ENCODE data around the gene YWHAE.
"Not testable (repeated sequence)": the region's sequence is repeated elsewhere in the genome, so short reads cannot be mapped to it uniquely, and the experiment has no call there.

YWHAE gene

DNA sequence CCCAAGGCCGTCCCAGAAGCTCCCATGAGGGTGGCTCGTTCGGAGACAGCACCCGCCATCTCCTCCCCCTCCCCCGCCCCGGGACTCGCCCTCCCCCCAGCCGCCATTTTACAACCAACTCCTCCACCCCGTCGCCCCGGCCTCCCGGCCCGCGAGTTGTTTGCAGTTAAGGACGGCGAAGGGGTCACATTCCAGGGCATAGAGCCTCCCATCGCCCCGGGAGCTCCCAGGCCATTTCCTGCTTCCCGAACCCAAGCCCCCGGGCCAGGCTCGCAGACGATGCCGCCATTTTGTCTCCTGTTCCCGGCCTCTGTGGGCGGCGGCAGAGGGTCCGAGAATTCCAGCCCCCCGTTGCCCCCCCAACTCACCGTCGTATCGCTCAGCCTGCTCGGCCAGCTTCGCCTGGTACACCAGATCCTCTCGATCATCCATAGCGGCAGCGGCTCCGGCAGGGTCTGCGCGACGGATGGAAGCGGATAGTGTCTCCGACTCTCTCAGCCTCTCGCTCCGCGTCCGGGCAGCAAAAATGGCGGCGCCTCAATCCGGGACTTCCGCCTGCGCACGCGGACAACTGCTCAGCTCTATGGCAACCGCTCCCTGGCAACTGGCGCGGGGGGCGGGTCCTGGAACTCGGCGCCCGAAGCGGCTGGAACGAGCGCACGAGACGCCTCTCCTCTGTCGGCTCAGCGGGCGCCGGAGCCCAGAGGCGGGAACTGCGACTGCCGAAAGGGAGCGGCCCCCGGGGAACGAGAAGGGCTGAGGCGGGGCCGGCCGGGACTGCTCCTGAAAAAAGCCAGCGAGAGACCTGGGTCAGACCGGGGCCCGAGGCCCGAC, at the start of gene YWHAE:
TSS of gene YWHAE (minus strand) at position 544 of the 834 bp plus-strand sequence. CDS start at position 432, 112 bp downstream.
- DNase-seq, result peak; percentile 95

DNA sequence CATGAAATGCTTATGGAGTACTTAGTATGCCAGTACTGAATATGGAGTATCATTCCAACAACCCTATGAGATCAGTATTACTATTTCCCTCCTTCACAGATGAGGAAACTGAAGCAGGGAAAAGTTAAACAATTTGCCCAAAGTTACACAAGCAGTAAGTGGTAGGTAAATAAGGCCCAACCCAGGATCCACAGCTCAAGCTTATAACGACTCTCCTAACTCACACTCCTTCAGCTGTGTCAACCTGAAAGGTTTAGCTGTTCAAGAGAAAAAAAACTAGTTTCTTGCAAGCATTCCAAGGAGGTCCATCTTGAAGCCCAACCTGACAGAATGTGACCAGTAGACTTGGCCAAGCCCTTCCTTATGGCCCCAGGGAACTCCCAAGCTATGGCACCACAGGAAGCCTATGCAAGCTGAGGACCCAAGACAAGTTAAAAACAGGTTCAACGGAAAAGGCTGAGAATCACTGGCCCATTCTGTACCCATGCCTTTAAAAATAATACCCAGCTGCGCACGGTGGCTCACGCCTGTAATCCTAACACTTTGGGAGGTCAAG, 49.5 kb upstream of the YWHAE start:
- DNase-seq, result no peak

DNA sequence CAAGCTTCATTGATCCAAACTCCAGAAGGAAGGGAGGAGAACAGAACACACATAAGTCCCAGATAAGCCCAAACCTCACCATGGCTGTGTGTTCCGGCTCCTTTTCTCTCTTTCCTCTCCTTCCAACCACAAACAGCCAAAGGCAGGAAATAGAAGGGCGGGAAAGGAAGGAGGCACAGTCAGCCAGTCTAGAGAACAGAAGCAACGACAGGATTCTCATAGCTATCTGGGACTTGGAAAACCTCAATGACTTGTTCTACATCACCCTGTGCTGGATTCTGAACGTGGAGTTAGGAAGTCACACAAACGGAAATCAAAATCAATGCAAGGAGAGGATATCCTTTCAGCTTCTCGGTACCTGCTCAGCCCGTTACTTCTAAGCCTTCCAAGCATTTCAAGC, 47.0 kb upstream of the YWHAE start:
- DNase-seq, result no peak

DNA sequence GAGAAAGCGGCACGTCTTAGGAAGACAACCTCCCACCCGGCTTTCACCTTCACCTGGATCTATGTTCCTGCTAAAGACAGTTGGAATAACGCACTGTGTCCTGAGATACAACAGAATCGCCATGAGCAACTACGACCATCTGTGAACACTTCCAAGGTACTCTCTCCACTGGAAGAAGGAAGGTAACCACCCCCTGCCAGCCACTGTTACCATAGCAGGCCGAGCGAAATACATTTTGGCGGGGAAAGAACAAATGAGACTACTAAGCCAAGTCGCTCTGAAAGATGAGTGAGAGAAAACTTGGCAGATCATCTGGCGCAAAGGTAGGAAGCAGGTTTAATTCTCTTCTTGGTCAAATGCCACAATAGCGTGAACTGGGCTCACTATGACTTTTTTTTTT, 46.2 kb upstream of the YWHAE start:
- no peak for DNase-seq

DNA sequence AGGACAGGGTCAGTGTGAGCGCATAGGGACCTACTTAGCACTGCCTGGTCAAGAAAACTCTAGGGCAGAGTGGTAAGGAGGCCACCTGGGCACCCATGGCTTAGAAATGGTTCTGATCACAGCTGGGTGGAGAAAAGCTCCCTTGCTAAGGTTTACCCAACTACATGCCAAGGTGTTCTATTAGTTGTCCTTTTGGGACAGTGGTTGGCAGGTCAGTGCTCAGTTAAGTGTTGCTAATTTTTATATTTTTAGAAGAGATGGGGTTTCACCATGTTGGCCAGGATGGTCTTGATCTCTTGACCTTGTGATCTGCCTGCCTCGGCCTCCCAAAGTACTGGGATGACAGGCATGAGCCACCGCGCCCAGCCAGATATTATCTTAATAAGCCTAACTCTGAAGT, 45.7 kb upstream of the YWHAE start:
- DNase-seq, result not testable (repeated sequence)

DNA sequence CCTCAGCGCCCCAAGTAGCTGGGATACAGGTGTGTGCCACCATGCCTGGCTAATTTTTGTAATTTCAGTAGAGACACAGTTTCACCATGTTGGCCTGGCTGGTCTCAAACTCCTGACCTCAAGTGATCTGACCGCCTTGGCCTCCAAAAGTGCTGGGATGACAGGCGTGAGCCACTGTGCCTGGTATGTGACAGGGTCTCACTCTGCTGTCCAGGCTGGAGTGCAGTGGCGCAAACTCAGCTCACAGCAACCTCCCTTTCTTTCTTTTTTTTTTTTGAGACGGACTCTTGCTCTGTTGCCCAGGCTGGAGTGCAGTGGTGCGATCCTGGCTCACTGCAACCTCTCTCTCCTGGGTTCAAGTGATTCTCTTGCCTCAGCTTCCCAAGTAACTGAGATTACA, 42.7 kb upstream of the YWHAE start:
- not testable (repeated sequence) for DNase-seq

DNA sequence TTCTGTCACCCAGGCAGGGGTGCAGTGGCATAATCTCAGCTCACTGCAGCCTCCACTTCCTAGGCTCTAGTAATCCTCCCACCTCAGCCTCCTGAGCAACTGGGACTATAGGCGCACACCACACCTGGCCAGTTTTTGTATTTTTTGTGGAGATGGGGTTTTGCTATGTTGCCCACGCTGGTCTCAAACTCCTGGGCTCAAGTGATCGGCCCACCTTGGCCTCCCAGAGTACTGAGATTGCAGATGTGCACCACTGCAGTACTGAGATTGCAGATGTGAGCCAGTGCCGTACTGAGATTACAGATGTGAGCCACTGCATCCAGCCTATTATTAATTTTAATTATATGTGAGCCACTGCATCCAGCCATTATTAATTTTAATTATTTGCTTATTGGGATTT, 42.2 kb upstream of the YWHAE start:
- DNase-seq, result no peak

DNA sequence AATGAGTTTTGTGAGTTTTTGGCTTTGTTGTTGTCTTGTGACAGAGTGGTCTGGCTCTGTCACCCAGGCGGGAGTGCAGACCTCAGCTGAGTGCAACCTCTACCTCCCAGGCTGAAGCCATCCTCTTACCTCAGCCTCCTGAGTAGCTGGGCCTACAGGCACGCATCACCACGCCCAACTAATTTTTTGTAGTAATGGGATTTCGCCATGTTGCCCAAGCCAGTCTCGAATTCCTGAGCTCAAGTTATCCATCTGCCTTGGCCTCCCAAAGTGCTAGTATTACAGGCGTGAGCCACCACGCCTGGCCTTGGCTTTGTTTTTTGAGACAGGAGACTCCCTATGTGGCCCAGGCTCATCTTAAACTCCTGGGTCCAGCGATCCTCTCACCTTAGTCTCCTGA, 40.9 kb upstream of the YWHAE start:
- DNase-seq, result no peak

DNA sequence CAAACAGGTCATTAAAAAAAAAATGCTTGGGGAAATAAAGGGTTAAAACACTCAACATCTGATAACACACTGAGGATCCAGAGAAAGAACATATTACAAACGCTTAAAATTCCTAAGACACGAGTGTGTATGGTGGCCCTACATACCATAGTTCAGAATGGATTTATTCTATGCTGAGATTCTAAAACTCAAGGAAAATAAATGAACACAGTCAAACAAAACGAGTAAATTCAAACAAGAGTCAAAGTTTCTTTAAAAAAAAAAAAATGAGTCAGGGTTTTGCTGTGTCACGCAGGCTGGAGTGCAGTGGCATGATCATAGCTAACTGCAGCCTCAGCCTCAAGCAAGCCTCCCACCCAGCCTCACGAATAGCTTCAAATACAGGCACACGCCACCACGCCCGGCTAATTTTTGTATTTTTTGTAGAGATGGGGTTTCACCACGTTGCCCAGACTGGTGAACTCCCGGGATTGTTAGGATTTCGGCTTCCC, 38.6 kb upstream of the YWHAE start:
- no peak for DNase-seq

DNA sequence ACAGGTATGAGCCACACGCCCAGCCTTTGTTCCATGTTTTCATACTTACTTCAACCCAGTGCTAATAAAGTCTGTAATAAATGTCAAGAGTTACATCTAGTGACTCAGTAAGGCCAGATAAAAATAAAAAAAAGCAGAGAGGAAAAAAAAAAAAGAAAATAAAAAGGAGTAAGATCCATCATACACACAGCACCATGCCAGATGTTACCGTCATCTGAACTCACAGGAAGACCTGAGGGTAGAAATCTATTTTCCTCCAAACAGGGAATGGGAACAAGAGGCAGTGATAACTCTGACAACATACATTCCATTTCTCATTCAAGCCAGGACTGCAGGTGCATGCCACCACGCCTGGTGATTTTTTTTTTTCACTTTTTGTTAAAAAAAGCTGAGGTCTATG, 35.3 kb upstream of the YWHAE start:
- DNase-seq, result no peak

DNA sequence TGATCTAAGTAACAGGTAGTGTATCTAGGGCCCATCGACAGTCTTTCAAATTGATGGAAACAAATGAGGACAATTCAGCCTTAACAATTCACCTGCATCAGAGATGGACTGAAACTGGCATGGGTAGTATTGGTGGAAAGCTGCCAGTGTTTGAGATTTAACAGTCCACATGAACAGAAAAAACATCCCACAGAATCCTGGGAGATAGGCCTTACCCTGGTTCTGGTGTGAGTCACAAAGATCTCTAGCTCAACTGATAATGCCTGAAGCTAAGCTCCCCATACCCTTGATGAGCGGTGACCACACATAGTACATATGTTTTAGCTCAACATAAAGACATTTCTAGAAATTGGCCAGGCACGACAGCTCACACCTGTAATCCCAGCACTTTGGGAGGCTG, 34.1 kb upstream of the YWHAE start:
- DNase-seq, result no peak

DNA sequence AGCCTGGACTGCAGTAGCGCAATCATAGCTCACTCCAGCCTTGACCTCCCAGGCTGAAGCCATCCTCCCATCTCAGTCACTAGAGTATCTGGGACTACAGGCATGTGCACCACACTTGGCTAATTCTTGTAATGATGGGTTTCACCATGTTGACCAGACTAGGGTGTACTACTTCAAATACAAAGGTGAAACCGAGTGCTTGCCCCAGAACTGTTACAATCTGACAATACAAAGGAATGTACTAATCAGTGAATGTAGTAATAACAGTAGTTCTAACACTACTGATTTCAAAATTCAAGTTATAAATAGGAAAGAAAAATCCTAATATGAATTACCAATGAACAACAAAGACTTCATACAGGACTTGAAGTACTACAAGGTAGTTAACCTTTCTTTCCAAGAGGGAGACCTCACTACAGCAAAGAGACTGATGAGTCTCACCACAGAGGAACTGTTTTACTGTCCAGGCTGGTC, 31.6 kb upstream of the YWHAE start:
- DNase-seq, result no peak

DNA sequence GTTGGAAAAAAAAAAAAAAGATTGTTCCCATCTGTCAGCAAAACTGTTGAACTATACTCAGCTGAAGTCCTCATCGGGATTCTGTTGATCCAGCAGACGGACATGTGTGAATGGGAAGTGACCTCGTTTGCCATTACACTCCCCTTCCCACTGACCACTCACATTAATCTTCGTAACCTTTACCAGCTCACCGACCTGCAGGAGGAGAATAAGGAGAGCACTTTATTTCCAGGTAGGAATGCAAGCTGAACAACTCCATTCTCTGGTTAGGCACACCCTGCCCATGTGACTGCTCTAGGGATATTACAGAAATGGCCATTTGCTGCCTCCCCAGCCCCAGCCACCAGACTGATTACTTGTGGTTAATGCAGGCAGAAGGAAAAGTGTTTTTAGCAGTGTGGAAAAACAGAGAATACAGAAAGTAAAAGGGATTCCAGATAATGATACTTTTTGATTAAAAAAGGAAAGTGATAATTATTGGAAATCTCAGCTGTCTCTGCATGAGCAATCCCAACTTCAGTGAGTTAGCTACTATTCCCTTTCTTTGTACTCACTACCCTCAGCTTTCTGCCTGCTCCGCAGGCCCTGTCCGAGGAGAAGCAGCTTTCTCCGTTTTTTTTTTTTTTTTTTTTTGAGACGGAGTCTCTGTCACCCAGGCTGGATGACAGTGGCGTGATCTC, 23.6 kb upstream of the YWHAE start:
- DNase-seq, result no peak

DNA sequence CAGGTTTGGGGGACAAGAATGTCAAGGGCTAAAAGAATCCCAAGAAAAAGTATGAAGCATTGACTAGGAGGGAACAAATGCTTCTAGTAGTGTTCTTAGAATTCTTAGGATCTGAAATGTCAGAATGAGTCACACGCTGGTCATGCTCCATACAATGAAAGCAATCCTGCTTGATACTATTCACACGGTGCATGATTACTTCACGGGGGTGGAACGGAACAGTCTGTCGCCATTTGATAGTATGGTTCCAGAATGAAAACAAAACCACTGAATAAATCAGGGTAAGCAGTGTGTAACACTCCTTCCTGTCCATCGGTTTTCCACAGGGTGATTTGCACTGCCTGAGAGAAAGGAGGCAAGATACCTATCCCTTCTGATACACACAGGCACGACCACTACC, 22.9 kb upstream of the YWHAE start:
- no peak for DNase-seq

DNA sequence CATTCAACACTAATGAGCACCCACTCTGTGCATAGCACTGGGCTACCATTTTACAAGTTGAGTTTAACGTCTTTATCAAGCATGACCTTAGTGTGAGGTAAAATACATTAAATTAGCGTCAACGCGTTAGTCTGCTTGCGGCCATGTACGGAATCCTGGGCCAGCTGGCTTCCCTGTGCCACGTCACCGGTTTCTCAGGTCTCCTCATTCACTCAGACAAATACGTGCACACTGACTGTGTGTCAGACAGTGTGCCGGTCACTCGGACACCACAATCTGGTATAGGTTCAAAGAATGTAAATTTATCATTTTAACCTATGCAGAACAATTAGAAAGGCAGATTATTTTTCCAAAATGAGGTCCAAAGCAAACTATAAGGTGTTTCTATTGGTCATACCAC, 21.4 kb upstream of the YWHAE start:
- no peak for DNase-seq

DNA sequence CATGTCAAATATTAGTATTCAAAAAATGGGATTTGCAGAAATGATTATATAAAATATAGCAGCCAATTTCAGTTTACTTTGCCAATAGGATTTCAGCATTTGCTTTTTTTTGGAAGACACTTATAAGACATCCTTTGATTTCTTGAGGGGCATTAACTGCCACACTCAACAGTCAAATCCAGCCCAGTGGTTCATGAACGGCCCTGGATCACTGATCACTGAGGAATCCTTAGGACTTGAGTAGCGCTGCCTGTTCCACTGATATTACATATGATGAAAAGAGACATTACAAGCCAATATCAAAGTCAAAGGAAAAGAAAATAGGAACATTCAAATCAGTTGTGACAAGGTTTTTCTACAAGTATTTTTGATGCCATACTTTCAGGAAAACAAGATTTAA, 21.0 kb upstream of the YWHAE start:
- no peak for DNase-seq

DNA sequence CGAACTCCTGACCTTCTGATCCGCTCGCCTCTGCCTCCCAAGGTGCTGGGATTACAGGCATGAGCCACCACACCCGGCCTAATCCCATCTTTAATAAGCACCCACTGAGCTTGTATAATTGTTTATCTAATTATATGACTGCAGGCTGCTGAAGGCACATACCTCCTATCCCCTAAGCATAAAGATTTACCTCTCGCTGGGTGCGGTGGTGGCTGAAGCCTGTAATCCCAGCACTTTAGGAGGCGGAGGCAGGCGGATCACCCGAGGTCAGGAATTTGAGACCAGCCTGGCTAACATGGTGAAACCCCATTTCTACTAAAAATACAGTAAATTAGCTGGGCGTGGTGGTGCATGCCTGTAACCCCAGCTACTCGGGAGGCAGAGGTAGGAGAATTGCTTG, 20.1 kb upstream of the YWHAE start:
- DNase-seq, result no peak

DNA sequence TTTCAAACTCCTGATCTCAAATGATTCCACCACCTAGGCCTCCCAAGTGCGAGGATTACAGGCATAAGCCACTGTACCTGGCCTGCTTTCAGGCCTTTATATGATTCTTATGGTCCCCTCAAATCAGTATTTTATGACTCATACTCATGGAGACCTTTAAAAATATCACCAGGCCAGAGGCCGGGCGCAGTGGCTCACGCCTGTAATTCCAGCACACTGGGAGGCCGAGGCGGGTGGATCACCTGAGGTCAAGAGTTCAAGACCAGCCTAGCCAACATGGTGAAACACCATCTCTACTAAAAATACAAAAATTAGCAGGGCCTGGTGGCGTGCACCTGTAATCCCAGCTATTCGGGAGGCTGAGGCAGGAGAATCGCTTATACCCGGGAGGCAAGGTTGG, 18.5 kb upstream of the YWHAE start:
- not testable (repeated sequence) for DNase-seq

DNA sequence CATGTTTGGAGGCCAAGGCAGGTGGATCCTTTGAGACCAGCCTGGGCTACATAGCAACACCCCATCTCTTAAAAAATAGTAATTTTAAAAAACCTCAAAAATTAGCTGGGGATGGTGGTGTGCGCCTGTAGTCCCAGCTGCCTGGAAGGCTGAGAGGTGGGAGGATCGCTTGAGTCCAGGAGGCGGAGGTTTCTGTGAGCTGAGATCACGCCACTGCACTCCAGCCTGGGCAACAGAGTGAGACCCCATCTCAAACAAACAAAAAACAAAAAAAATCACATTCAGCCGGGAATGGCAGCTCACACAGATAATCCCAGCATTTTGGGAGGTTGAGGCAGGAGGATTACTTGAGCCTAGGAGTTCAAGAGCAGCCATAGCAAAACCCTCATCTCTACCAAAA, 16.4 kb upstream of the YWHAE start:
- DNase-seq, result no peak

DNA sequence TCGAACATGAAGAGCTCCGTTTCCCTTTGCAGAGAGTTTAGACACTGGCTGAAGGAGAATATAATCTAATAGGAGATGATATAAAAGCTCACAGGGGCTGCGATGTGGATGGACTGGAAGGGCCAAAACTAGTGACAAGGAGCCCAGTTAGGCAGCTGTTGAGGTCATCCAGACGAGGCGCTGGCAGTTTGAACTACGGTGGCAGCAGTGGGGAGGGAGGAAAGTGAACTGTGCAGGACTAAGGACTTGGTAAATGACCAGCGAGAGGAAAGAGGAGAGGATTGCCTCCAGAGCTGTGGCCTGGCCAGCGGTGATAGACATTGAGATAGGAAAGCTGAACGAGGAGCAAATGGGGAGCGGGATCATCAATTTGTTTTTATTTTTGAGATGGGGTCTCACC, 14.6 kb upstream of the YWHAE start:
- no peak for DNase-seq

DNA sequence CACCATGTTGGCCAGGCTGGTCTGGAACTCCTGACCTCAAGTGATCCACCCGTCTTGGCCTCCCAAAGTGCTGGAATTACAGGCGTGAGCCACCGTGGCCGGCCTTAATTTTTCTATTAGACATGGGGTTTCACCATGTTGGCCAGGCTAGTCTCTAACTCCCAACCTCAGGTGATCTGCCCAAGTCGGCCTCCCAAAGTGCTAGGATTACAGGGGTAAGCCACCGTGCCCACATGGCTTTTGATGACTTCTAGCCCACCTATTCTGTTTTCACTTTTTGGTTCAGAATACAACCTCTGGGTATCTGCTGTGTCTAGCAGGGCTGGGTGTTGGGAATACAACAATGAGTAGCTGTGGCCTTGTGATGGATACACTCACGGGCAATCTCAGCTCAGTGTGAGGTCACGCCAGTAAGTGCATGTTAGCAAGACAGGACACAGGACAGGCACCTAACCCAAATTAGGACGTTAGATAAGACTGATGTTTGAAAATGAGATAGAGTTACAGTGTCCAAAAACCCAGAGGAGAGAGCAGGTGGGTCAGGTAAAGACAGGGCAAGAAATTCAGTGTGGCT, 14.1 kb upstream of the YWHAE start:
- no peak for DNase-seq

DNA sequence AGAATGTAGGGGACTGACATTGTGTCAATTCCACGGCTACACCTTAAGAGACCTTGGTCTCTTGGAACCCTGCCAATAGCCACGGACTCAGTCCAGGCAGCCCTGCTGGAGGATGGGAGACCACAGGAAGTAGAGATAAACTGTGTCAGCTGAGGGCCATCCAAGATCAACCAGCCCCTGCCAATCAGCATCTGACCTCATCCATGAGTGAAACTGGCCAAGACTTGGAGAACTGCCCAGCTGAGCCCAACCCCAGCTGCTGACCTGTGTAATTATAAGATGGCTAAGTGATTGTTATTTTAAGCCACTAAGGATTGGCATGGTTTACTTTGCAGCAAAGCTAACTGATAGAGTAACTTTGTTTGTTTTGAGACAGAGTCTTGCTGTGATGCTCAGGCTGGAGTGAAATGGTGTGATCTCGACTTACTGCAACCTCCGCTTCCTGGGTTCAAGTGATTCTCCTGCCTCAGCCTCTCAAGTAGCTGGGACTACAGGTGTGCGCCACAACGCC, 13.3 kb upstream of the YWHAE start:
- peak; percentile 0 for DNase-seq

All from NCI-H345 (cell line).